Smooth muscle cell (in vitro differentiated cells): ENCODE data around the gene CLIC4. TPM values are rescaled to one million over a fixed set of nuclear protein-coding genes. Genes with fewer than 3 reads are reported as not detected.

Source experiments
- DNase-seq: peaks from one replicate; lab custom pipeline; 2025; ENCODE audit not compliant: unreplicated experiment; lab: John Stamatoyannopoulos, UW
- H2AFZ ChIP-seq: fragments of 200-600 bp; sonication (generic); 2 replicates; pipeline ENCODE4 v1.6.0; 2016; ENCODE audit warnings: antibody characterized with exemption, low read depth, mild to moderate bottlenecking
- H3F3A ChIP-seq: fragments of 200-600 bp; sonication (generic); 2 replicates; pipeline ENCODE4 v1.6.0; 2017; ENCODE audit warnings: antibody characterized with exemption, low read depth
- H3K27ac ChIP-seq: fragments of 200-600 bp; sonication (generic); 2 replicates; pipeline ENCODE4 v1.5.1; 2016; ENCODE audit warnings: low read depth, mild to moderate bottlenecking
- H3K27me3 ChIP-seq: fragments of 200-600 bp; sonication (generic); 2 replicates; pipeline ENCODE4 v1.6.1; 2016; ENCODE audit warnings: low read depth, mild to moderate bottlenecking
- H3K36me3 ChIP-seq: fragments of 200-600 bp; sonication (generic); 2 replicates; pipeline ENCODE4 v1.5.1; 2016; ENCODE audit warnings: low read depth
- H3K4me1 ChIP-seq: fragments of 200-600 bp; sonication (generic); 2 replicates; pipeline ENCODE4 v1.5.1; 2016; ENCODE audit warnings: low read depth
- H3K4me2 ChIP-seq: fragments of 200-600 bp; sonication (generic); 2 replicates; pipeline ENCODE4 v1.6.0; 2016; ENCODE audit warnings: mild to moderate bottlenecking
- H3K4me3 ChIP-seq: fragments of 200-600 bp; sonication (generic); 2 replicates; pipeline ENCODE4 v1.5.1; 2016; ENCODE audit warnings: mild to moderate bottlenecking
- H3K79me2 ChIP-seq: fragments of 200-600 bp; sonication (generic); 2 replicates; pipeline ENCODE4 v1.6.0; 2016; ENCODE audit warnings: low read depth, mild to moderate bottlenecking
- H3K9ac ChIP-seq: fragments of 200-600 bp; sonication (generic); 2 replicates; pipeline ENCODE4 v1.6.0; 2016; ENCODE audit warnings: low read depth
- H3K9me3 ChIP-seq: fragments of 200-600 bp; sonication (generic); replicated peaks from 2 replicates; pipeline ENCODE4 v1.5.1; 2016; ENCODE audit warnings: low read depth
- H4K20me1 ChIP-seq: fragments of 200-600 bp; sonication (generic); 2 replicates; pipeline ENCODE4 v1.6.0; 2016; ENCODE audit warnings: low read depth
- WGBS: methylation state at CpG from one replicate; pipeline ENCODE4 v1.1.7; 2016; ENCODE audit warnings: low lambda C conversion rate; 5-methylcytosine and 5-hydroxymethylcytosine counted together
- polyA plus RNA-seq: library from polyadenylated mRNA; unstranded; fragments of >200 nt; fragmentation: Nextera tagmentation; extraction: Ambion mirVana; gene quantifications from 2 replicates; pipeline ENCODE4 v1.2.1, GENCODE V29; 2016
- total RNA-seq: library from RNA; depleted of rRNA; stranded (reverse); fragments of >200 nt; gene quantifications from 2 replicates; pipeline ENCODE4 v1.2.3, GENCODE V29; 2014
- TF ChIP-seq, protein P1 (sequence below): fragments of 200-600 bp; sonication (generic); IDR thresholded peaks from 2 replicates; pipeline ENCODE4 v1.5.1; 2017; ENCODE audit warnings: borderline replicate concordance, mild to moderate bottlenecking, antibody characterized with exemption; ENCODE audit not compliant: insufficient read depth, poor library complexity, severe bottlenecking

Gene CLIC4
- total and polyA plus RNA-seq, 2 experiments from 2014 or later = 151 to 389 TPM

DNA sequence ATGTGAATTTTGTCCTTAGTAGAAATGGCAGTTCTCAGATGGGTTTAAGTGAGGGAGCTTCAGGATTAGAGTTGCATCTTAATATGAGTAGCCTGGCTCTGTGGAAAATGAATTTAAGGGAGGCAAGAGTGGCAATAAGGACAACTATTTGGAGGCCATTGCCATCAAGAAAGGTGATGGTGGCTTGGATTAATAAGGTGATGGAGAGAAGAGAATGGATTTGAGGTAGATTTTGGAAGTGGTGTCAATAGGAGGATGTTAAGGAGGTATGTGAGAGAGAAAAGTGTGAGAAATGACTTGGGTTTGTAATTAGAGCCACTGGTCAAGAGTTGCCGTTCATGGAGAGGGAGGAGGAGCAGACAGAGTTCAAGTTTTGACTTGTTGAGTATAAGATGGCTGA, 16.3 kb downstream of the CLIC4 start:
- DNase-seq = no peak
- Histone ChIP-seq H3K9me3 (no peaks in the 10 kb centered on the region), H4K20me1 (peaks cover 96% of the 10 kb centered on the region), H3K4me3 (no peak overlapping the region), H3K79me2 (peaks cover 100% of the 10 kb centered on the region), H3K4me1 (peaks cover 21% of the 10 kb centered on the region), H3K27me3 (no peaks in the 10 kb centered on the region), H3K4me2 (no peak overlapping the region), H2AFZ (no peak overlapping the region), H3K36me3 (no peaks in the 10 kb centered on the region), H3K9ac (no peak overlapping the region), H3K27ac (peak overlapping the region; percentile 87), H3F3A (peaks cover 45% of the 10 kb centered on the region)
- WGBS = 58% methylated on average over 1 of the region's 1 CpG
- TF ChIP-seq, protein P1, sequence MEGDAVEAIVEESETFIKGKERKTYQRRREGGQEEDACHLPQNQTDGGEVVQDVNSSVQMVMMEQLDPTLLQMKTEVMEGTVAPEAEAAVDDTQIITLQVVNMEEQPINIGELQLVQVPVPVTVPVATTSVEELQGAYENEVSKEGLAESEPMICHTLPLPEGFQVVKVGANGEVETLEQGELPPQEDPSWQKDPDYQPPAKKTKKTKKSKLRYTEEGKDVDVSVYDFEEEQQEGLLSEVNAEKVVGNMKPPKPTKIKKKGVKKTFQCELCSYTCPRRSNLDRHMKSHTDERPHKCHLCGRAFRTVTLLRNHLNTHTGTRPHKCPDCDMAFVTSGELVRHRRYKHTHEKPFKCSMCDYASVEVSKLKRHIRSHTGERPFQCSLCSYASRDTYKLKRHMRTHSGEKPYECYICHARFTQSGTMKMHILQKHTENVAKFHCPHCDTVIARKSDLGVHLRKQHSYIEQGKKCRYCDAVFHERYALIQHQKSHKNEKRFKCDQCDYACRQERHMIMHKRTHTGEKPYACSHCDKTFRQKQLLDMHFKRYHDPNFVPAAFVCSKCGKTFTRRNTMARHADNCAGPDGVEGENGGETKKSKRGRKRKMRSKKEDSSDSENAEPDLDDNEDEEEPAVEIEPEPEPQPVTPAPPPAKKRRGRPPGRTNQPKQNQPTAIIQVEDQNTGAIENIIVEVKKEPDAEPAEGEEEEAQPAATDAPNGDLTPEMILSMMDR = no peak

DNA sequence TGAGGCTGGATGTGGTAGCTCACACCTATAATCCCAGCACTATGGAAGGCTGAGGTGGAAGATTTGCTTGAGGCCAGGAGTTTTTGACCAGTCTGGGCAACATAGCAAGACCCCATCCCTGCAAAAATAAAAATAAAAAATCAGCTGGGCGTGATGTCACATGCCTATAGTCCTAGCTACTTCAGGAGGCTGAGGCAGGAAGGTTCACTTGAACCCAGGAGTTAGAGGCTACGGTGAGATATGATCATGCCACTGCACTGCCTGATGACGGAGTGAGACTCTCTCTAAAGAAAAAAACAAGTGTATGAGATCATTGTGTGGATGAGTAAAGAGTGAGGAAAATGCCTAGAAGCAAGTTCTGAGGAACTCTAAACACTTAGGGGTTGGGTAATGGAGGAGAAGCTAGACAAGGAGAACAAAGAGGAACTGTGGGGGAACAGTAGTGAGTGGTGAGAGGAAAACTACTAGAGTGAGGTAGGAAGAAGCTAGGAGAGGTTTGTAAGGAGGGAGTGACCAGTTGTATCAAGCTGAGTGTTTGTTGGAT, 17.0 kb downstream of the CLIC4 start:
- no peak overlapping the region for H3K4me3 ChIP-seq
- no peak for DNase-seq
- H3K4me2 ChIP-seq = peak overlapping the region; percentile 49
- TF ChIP-seq, protein P1 = no peak
- no peaks in the 10 kb centered on the region for H3K36me3 ChIP-seq
- H3K27me3 ChIP-seq = no peaks in the 10 kb centered on the region
- no peak overlapping the region for H3K9ac ChIP-seq
- WGBS = 63% methylated on average over 3 of the region's 3 CpGs
- peak overlapping the region; percentile 87 for H3K27ac ChIP-seq
- peaks cover 21% of the 10 kb centered on the region for H3K4me1 ChIP-seq
- H4K20me1 ChIP-seq = peaks cover 90% of the 10 kb centered on the region
- H3K79me2 ChIP-seq = peaks cover 100% of the 10 kb centered on the region
- H3F3A ChIP-seq = peaks cover 45% of the 10 kb centered on the region
- no peaks in the 10 kb centered on the region for H3K9me3 ChIP-seq
- no peak overlapping the region for H2AFZ ChIP-seq

DNA sequence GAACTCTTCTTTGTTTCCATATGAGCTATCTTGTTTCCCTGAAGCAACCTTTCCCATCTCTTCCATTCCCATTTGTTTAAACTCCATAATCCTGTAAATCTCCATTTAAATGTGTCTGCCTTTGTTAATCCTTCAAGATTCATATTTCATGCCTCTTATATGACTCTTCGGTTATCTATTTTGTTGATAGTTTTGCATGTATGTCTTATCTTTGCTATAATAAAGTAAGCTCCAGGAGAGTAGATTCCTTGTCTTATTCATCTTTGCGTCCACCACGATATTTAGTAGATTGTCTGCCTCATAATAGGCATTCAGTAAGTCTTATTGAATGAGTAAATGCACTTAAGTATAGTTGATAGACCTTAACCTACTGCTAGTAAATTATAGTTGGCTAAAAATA, 18.4 kb downstream of the CLIC4 start:
- no peak overlapping the region for H2AFZ ChIP-seq
- peaks cover 21% of the 10 kb centered on the region for H3K4me1 ChIP-seq
- peak overlapping the region; percentile 87 for H3K27ac ChIP-seq
- peaks cover 75% of the 10 kb centered on the region for H4K20me1 ChIP-seq
- H3K4me3 ChIP-seq = no peak overlapping the region
- 28% methylated on average over 3 of the region's 3 CpGs for WGBS
- peak overlapping the region; percentile 49 for H3K4me2 ChIP-seq
- H3K27me3 ChIP-seq = no peaks in the 10 kb centered on the region
- H3K79me2 ChIP-seq = peaks cover 100% of the 10 kb centered on the region
- H3K9me3 ChIP-seq = no peaks in the 10 kb centered on the region
- H3F3A ChIP-seq = peaks cover 50% of the 10 kb centered on the region
- DNase-seq = no peak
- H3K36me3 ChIP-seq = no peaks in the 10 kb centered on the region
- TF ChIP-seq, protein P1 = no peak
- H3K9ac ChIP-seq = no peak overlapping the region

DNA sequence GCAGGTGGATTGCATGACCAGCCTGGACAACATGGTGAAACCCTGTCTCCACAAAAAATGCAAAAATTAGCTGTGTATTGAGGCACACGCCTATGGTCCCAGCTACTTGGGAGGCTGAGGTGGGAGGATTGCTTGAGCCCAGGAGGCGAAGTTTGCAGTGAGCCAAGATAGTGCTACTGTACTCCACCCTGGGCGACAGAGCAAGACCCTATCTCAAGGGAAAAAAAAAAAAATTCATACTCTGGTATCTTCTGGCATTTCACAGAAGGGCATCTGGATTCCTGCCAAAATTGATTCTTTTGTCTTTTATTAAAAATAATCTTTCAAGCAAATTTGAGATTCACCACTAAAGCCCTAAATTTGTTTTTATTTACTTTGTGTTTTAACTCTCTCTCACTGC, 19.2 kb downstream of the CLIC4 start:
- peak overlapping the region; percentile 87 for H3K27ac ChIP-seq

More for the DNA sequence above, 19.2 kb downstream of the CLIC4 start:
- H4K20me1 ChIP-seq = peaks cover 68% of the 10 kb centered on the region
- H3K4me1 ChIP-seq = peaks cover 22% of the 10 kb centered on the region
- DNase-seq = no peak
- peaks cover 50% of the 10 kb centered on the region for H3F3A ChIP-seq
- H3K79me2 ChIP-seq = peaks cover 100% of the 10 kb centered on the region
- 94% methylated on average over 3 of the region's 3 CpGs for WGBS
- no peaks in the 10 kb centered on the region for H3K27me3 ChIP-seq
- peak overlapping the region; percentile 66 for H3K4me2 ChIP-seq
- no peak overlapping the region for H3K9ac ChIP-seq
- H3K9me3 ChIP-seq = no peaks in the 10 kb centered on the region
- H2AFZ ChIP-seq = no peak overlapping the region
- no peak overlapping the region for H3K4me3 ChIP-seq
- TF ChIP-seq, protein P1 = no peak
- H3K36me3 ChIP-seq = no peaks in the 10 kb centered on the region
